HEK293T (cell line): ENCODE measurements around the gene BNIP1.

Experiments
- BHLHE40 ChIP-seq: fragments of 450-650 bp; IDR thresholded peaks from 2 replicates; pipeline ENCODE4 v1.6.1; 2016; ENCODE audit warnings: mild to moderate bottlenecking, moderate library complexity, borderline replicate concordance
- FOXA1 ChIP-seq: fragments of 450-650 bp; IDR thresholded peaks from 2 replicates; pipeline ENCODE4 v1.6.1; 2016; ENCODE audit warnings: mild to moderate bottlenecking
- FOXK2 ChIP-seq: fragments of 450-650 bp; IDR thresholded peaks from 2 replicates; pipeline ENCODE4 v1.6.1; 2016; ENCODE audit warnings: mild to moderate bottlenecking
- FOXM1 ChIP-seq: fragments of 450-650 bp; IDR thresholded peaks from 2 replicates; pipeline ENCODE4 v1.6.1; 2017; ENCODE audit warnings: mild to moderate bottlenecking, borderline replicate concordance
- NFRKB ChIP-seq: fragments of 450-650 bp; IDR thresholded peaks from 2 replicates; pipeline ENCODE4 v1.6.1; 2016; ENCODE audit warnings: mild to moderate bottlenecking, moderate library complexity
- ZNF384 ChIP-seq: fragments of 450-650 bp; IDR thresholded peaks from 2 replicates; pipeline ENCODE4 v1.6.1; 2016

DNA sequence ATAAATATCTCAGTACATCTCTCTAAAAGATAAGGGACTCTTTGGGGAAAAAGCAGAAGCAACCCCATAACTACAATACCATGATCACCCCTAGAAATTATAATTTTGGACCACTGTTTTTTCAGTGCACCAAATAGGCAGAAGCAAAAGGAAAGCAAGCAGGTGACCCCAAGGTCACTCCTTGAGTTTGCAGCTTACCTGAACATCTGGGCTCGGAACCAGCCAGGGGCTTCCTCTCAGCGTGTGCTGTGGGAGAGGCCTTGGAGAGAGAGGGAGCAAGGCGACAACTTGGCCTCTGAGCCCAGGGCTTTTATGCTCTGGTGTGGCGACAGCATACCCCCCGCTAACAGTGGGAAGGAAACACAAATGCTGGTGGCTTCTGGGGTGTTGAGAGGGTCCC is 16.8 kb downstream of the BNIP1 start:
- TF ChIP-seq BHLHE40 = no peak
- TF ChIP-seq NFRKB = no peak
- no peak for TF ChIP-seq FOXK2
- TF ChIP-seq FOXA1 = no peak
- TF ChIP-seq FOXM1 = no peak
- TF ChIP-seq ZNF384 = no peak
